Liver (tissue), 9 donors: Measurements from ENCODE around the gene SMU1. TPM values are rescaled to one million over a fixed set of nuclear protein-coding genes. Genes with fewer than 3 reads are reported as not detected.

Experiments used
- DNase-seq: peaks from one replicate; pipeline ENCODE4 v3.0.0-alpha.2; 2017; ENCODE audit warnings: low spot score
- H3K27ac ChIP-seq, 2 donors: one replicate each; pipeline ENCODE4 v1.7.0; 2013; ENCODE audit warnings: inconsistent platforms in 2 of 2, low read length in 2 of 2, control low read depth in 1 of 2, low read depth in 1 of 2, mild to moderate bottlenecking in 1 of 2
- H3K27me3 ChIP-seq, 4 donors: one replicate each; pipeline versions ENCODE4 v1.6.1 to v1.7.0; 2013; ENCODE audit warnings: low read length in 3 of 4, inconsistent platforms in 1 of 4, mild to moderate bottlenecking in 1 of 4, moderate library complexity in 1 of 4; ENCODE audit not compliant: control insufficient read depth in 4 of 4, insufficient read depth in 4 of 4
- H3K36me3 ChIP-seq, 4 donors: one replicate each; pipeline versions ENCODE4 v1.6.1 to v1.7.0; 2013; ENCODE audit warnings: low read length in 3 of 4, mild to moderate bottlenecking in 3 of 4, low read depth in 1 of 4, moderate library complexity in 1 of 4; ENCODE audit not compliant: control insufficient read depth in 4 of 4, insufficient read depth in 3 of 4
- H3K4me1 ChIP-seq, 4 donors: one replicate each; pipeline versions ENCODE4 v1.6.1 to v1.7.0; 2013; ENCODE audit warnings: low read length in 3 of 4, mild to moderate bottlenecking in 3 of 4, moderate library complexity in 1 of 4; ENCODE audit not compliant: control insufficient read depth in 4 of 4, insufficient read depth in 4 of 4
- H3K4me3 ChIP-seq, 3 donors: one replicate each; pipeline versions ENCODE4 v1.6.1 to v1.7.0; 2013; ENCODE audit warnings: low read length in 3 of 3, control low read depth in 1 of 3, low read depth in 1 of 3, mild to moderate bottlenecking in 1 of 3
- H3K9ac ChIP-seq, 2 donors: one replicate each; pipeline ENCODE4 v1.7.0; 2013; ENCODE audit warnings: low read length in 2 of 2, mild to moderate bottlenecking in 2 of 2, moderate library complexity in 2 of 2, control low read depth in 1 of 2, low read depth in 1 of 2
- H3K9me3 ChIP-seq, 4 donors: one replicate each; pipeline versions ENCODE4 v1.6.1 to v1.7.0; 2013; ENCODE audit warnings: low read length in 3 of 4; ENCODE audit not compliant: control insufficient read depth in 4 of 4
- CTCF ChIP-seq: fragments of 150-350 bp; IDR thresholded peaks from 2 replicates; pipeline ENCODE4 v1.5.1; 2017; ENCODE audit warnings: improper control_type of control experiment, low read depth, low read length; ENCODE audit not compliant: missing input control
- EGR1 ChIP-seq, 2 donors: IDR thresholded peaks; 2 replicates each; pipeline ENCODE4 v1.6.1; 2016 to 2018; ENCODE audit warnings: antibody characterized with exemption in 2 of 2, low read depth in 2 of 2
- FOXA1 ChIP-seq: IDR thresholded peaks from 2 replicates; pipeline ENCODE4 v1.6.1; 2016; ENCODE audit warnings: antibody characterized with exemption
- FOXA2 ChIP-seq: IDR thresholded peaks from 2 replicates; pipeline ENCODE4 v1.6.1; 2016; ENCODE audit warnings: antibody characterized with exemption
- GABPA ChIP-seq, 2 donors: IDR thresholded peaks in 1 of 2; conservative IDR thresholded peaks in 1 of 2; 2 replicates each; pipeline ENCODE4 v1.6.1; 2016; ENCODE audit warnings: antibody characterized with exemption in 2 of 2, mild to moderate bottlenecking in 1 of 2, moderate library complexity in 1 of 2
- JUND ChIP-seq, 2 donors: IDR thresholded peaks; 2 replicates each; pipeline ENCODE4 v1.6.1; 2016; ENCODE audit warnings: antibody characterized with exemption in 2 of 2
- NR2F2 ChIP-seq: IDR thresholded peaks from 2 replicates; pipeline ENCODE4 v1.6.1; 2016; ENCODE audit warnings: antibody characterized with exemption
- RAD21 ChIP-seq, 2 donors: IDR thresholded peaks; 2 replicates each; pipeline ENCODE4 v1.6.1; 2016; ENCODE audit warnings: antibody characterized with exemption in 2 of 2, mild to moderate bottlenecking in 2 of 2
- RXRA ChIP-seq, 2 donors: IDR thresholded peaks; 2 replicates each; pipeline ENCODE4 v1.6.1; 2017 to 2018; ENCODE audit warnings: antibody characterized with exemption in 2 of 2, mild to moderate bottlenecking in 1 of 2
- SP1 ChIP-seq: IDR thresholded peaks from 2 replicates; pipeline ENCODE4 v1.6.1; 2018; ENCODE audit warnings: antibody characterized with exemption, mild to moderate bottlenecking
- TAF1 ChIP-seq: conservative IDR thresholded peaks from 2 replicates; pipeline ENCODE4 v1.6.1; 2016; ENCODE audit warnings: antibody characterized with exemption, mild to moderate bottlenecking
- YY1 ChIP-seq: IDR thresholded peaks from 2 replicates; pipeline ENCODE4 v1.6.1; 2016; ENCODE audit warnings: antibody characterized with exemption, mild to moderate bottlenecking
- WGBS: extraction: QIAGEN DNeasy Blood & Tissue Kit; methylation state at CpG from one replicate; pipeline ENCODE4 v1.1.7; 2013; 5-methylcytosine and 5-hydroxymethylcytosine counted together
- polyA plus RNA-seq, 2 donors: library from polyadenylated mRNA; stranded (reverse) in 1 of 2; unstranded in 1 of 2; fragments of 200-250 nt in 1 of 2; fragments of >200 nt in 1 of 2; fragmentation: Nextera tagmentation in 1 of 2; extraction: Ambion mirVana in 1 of 2; gene quantifications; one replicate each; pipeline versions ENCODE4 v1.2.1 to v1.2.3, GENCODE V29; 2013 to 2015
- total RNA-seq, 2 donors: library from RNA; depleted of rRNA; stranded (reverse); fragments of >200 nt; gene quantifications; one replicate each; pipeline ENCODE4 v1.2.3, GENCODE V29; 2014
- TF ChIP-seq, protein P1 (sequence below): IDR thresholded peaks from 2 replicates; pipeline ENCODE4 v1.6.1; 2016; ENCODE audit warnings: antibody characterized with exemption
- TF ChIP-seq, protein P2 (sequence below): IDR thresholded peaks from 2 replicates; pipeline ENCODE4 v1.6.1; 2016; ENCODE audit warnings: antibody characterized with exemption, mild to moderate bottlenecking
- TF ChIP-seq, protein P3 (sequence below): IDR thresholded peaks from 2 replicates; pipeline ENCODE4 v1.6.1; 2016; ENCODE audit warnings: antibody characterized with exemption
- donor health status: healthy.
- donor health status: healthy.
- donor health status: healthy.
- donor health status: healthy.
- donor health status: healthy.

SMU1 gene
- total and polyA plus RNA-seq, 4 donors = 5.3 to 14.2 (median 9.5) TPM

DNA sequence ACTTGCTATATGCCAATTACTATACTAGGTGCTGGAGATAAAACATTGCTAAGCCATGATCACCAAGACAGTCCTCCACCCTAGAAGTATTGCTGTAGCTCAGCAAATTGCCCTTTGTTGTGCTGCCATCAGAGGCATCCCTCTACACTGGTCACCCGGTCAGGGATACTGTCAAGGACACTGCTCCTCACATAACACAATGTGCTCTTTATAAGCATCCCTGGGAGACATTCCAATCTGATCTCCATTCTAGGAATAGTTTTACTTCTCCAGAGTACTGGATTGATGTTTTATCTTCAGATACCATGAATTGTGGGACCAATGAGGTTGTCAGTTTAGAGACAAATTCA is 61.8 kb downstream of the SMU1 start:
- WGBS = 96% methylated on average over 1 of the region's 1 CpG
- Histone ChIP-seq H3K4me1 (no peaks in the 10 kb centered on the region), H3K36me3 (peaks cover 0 to 2% (median 0%) of the 10 kb centered on the region in 4 donors), H3K27me3 (no peaks in the 10 kb centered on the region), H3K9me3 (no peaks in the 10 kb centered on the region), H3K27ac (no peak overlapping the region), H3K9ac (no peak overlapping the region), H3K4me3 (no peak overlapping the region)
- TF ChIP-seq, protein P1, sequence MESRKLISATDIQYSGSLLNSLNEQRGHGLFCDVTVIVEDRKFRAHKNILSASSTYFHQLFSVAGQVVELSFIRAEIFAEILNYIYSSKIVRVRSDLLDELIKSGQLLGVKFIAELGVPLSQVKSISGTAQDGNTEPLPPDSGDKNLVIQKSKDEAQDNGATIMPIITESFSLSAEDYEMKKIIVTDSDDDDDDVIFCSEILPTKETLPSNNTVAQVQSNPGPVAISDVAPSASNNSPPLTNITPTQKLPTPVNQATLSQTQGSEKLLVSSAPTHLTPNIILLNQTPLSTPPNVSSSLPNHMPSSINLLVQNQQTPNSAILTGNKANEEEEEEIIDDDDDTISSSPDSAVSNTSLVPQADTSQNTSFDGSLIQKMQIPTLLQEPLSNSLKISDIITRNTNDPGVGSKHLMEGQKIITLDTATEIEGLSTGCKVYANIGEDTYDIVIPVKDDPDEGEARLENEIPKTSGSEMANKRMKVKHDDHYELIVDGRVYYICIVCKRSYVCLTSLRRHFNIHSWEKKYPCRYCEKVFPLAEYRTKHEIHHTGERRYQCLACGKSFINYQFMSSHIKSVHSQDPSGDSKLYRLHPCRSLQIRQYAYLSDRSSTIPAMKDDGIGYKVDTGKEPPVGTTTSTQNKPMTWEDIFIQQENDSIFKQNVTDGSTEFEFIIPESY = no peak
- TF ChIP-seq SP1 (no peak), GABPA (IDR thresholded peaks at IDR 0.05 in 1 of 2, conservative IDR thresholded peaks at IDR 0.05 in 1 of 2) (no peak), CTCF (no peak), NR2F2 (no peak), FOXA1 (no peak), EGR1 (IDR thresholded peaks at IDR 0.05; ENCODE audit: low read depth in 2 of 2) (no peak), TAF1 (no peak), YY1 (no peak)
- TF ChIP-seq, protein P2, sequence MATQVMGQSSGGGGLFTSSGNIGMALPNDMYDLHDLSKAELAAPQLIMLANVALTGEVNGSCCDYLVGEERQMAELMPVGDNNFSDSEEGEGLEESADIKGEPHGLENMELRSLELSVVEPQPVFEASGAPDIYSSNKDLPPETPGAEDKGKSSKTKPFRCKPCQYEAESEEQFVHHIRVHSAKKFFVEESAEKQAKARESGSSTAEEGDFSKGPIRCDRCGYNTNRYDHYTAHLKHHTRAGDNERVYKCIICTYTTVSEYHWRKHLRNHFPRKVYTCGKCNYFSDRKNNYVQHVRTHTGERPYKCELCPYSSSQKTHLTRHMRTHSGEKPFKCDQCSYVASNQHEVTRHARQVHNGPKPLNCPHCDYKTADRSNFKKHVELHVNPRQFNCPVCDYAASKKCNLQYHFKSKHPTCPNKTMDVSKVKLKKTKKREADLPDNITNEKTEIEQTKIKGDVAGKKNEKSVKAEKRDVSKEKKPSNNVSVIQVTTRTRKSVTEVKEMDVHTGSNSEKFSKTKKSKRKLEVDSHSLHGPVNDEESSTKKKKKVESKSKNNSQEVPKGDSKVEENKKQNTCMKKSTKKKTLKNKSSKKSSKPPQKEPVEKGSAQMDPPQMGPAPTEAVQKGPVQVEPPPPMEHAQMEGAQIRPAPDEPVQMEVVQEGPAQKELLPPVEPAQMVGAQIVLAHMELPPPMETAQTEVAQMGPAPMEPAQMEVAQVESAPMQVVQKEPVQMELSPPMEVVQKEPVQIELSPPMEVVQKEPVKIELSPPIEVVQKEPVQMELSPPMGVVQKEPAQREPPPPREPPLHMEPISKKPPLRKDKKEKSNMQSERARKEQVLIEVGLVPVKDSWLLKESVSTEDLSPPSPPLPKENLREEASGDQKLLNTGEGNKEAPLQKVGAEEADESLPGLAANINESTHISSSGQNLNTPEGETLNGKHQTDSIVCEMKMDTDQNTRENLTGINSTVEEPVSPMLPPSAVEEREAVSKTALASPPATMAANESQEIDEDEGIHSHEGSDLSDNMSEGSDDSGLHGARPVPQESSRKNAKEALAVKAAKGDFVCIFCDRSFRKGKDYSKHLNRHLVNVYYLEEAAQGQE = no peak
- TF ChIP-seq, protein P3, sequence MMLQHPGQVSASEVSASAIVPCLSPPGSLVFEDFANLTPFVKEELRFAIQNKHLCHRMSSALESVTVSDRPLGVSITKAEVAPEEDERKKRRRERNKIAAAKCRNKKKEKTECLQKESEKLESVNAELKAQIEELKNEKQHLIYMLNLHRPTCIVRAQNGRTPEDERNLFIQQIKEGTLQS = no peak
- DNase-seq = no peak

GRCh38 chr9:33013962-33014664 is 62.4 kb downstream of the SMU1 start:
- 89% methylated on average over 2 of the region's 2 CpGs for WGBS
- no peaks in the 10 kb centered on the region for H3K27me3 ChIP-seq
- TF ChIP-seq NR2F2 (no peak), GABPA (IDR thresholded peaks at IDR 0.05 in 1 of 2, conservative IDR thresholded peaks at IDR 0.05 in 1 of 2) (no peak), FOXA1 (no peak), CTCF (no peak), RAD21 (IDR thresholded peaks at IDR 0.05) (no peak), FOXA2 (no peak), JUND (IDR thresholded peaks at IDR 0.05) (no peak), RXRA (IDR thresholded peaks at IDR 0.05) (no peak)
- TF ChIP-seq, protein P1 = no peak
- TF ChIP-seq, protein P2 = no peak

More at GRCh38 chr9:33013962-33014664, 62.4 kb downstream of the SMU1 start:
- no peak overlapping the region for H3K9ac ChIP-seq
- no peak overlapping the region for H3K27ac ChIP-seq
- no peaks in the 10 kb centered on the region for H3K36me3 ChIP-seq
- no peaks in the 10 kb centered on the region for H3K4me1 ChIP-seq
- no peaks in the 10 kb centered on the region for H3K9me3 ChIP-seq
- H3K4me3 ChIP-seq = no peak overlapping the region
- DNase-seq = no peak
